ENCODE measurements around the gene MAP2. TPM values are rescaled to one million over a fixed set of nuclear protein-coding genes. Genes with fewer than 3 reads are reported as not detected.

Gene MAP2
- total and polyA plus RNA-seq, 4 donors, result 0.70 to 4.2 (median 1.9) TPM

- no peaks in the 10 kb centered on the region for H3K27me3 ChIP-seq (ENCODE audit: control insufficient read depth in 4 of 4, insufficient read depth in 4 of 4, low read length in 3 of 4)
- no peaks in the 10 kb centered on the region for H3K4me1 ChIP-seq (ENCODE audit: control insufficient read depth in 4 of 4, insufficient read depth in 4 of 4, low read length in 3 of 4)
- 77% methylated on average over 4 of the region's 4 CpGs for WGBS
- H3K4me3 ChIP-seq (ENCODE audit: low read depth in 1 of 3, low read length in 3 of 3), result no peak overlapping the region
- no peaks in the 10 kb centered on the region for H3K9me3 ChIP-seq (ENCODE audit: control insufficient read depth in 4 of 4, low read length in 3 of 4)
- H3K36me3 ChIP-seq (ENCODE audit: control insufficient read depth in 4 of 4, insufficient read depth in 3 of 4, low read depth in 1 of 4, low read length in 3 of 4), result no peaks in the 10 kb centered on the region
- DNase-seq (ENCODE audit: low spot score), result no peak
- TF ChIP-seq ZBTB33 (IDR thresholded peaks at IDR 0.05) (no peak), RXRA (IDR thresholded peaks at IDR 0.05) (no peak), JUND (IDR thresholded peaks at IDR 0.05) (no peak), TAF1 (conservative IDR thresholded peaks at IDR 0.05) (no peak), ATF3 (IDR thresholded peaks at IDR 0.05) (no peak), REST (IDR thresholded peaks at IDR 0.05) (no peak), NR2F2 (IDR thresholded peaks at IDR 0.05) (no peak), RAD21 (IDR thresholded peaks at IDR 0.05) (no peak), HNF4A (conservative IDR thresholded peaks at IDR 0.05) (no peak), SP1 (IDR thresholded peaks at IDR 0.05) (no peak), MAX (IDR thresholded peaks at IDR 0.05) (no peak), GABPA (IDR thresholded peaks at IDR 0.05 in 1 of 2, conservative IDR thresholded peaks at IDR 0.05 in 1 of 2) (no peak)
- no peak overlapping the region for H3K27ac ChIP-seq (ENCODE audit: low read depth in 1 of 2, low read length in 2 of 2)
- no peak overlapping the region for H3K9ac ChIP-seq (ENCODE audit: low read depth in 1 of 2, low read length in 2 of 2)
These were observed 239.8 kb downstream of the MAP2 start for GRCh38 chr2:209663656-209664055.

GRCh38 chr2:209666296-209666695 lies 242.4 kb downstream of the MAP2 start:
- TF ChIP-seq GABPA (IDR thresholded peaks at IDR 0.05 in 1 of 2, conservative IDR thresholded peaks at IDR 0.05 in 1 of 2), result no peak
- no peak for TF ChIP-seq SP1 (IDR thresholded peaks at IDR 0.05)
- TF ChIP-seq NR2F2 (IDR thresholded peaks at IDR 0.05), result no peak
- no peak for TF ChIP-seq TAF1 (conservative IDR thresholded peaks at IDR 0.05)
- no peak for TF ChIP-seq EGR1 (IDR thresholded peaks at IDR 0.05; ENCODE audit: low read depth in 2 of 2)
- TF ChIP-seq YY1 (IDR thresholded peaks at IDR 0.05), result no peak
- TF ChIP-seq ATF3 (IDR thresholded peaks at IDR 0.05), result no peak
- no peak for TF ChIP-seq CTCF (IDR thresholded peaks at IDR 0.05; ENCODE audit: low read depth, low read length, missing input control)
- no peak for TF ChIP-seq REST (IDR thresholded peaks at IDR 0.05)
- TF ChIP-seq RXRA (IDR thresholded peaks at IDR 0.05), result no peak
- no peak for TF ChIP-seq FOXA1 (IDR thresholded peaks at IDR 0.05)
- no peak for TF ChIP-seq HNF4A (conservative IDR thresholded peaks at IDR 0.05)
- no peak for TF ChIP-seq ZBTB33 (IDR thresholded peaks at IDR 0.05)
- TF ChIP-seq JUND (IDR thresholded peaks at IDR 0.05), result no peak
- TF ChIP-seq RAD21 (IDR thresholded peaks at IDR 0.05), result no peak
- DNase-seq (ENCODE audit: low spot score), result no peak
- WGBS, result 66% methylated on average over 1 of the region's 1 CpG

More at GRCh38 chr2:209666296-209666695, 242.4 kb downstream of the MAP2 start:
- H3K9me3 ChIP-seq (ENCODE audit: control insufficient read depth in 4 of 4, low read length in 3 of 4), result no peaks in the 10 kb centered on the region
- H3K4me3 ChIP-seq (ENCODE audit: low read depth in 1 of 3, low read length in 3 of 3), result no peak overlapping the region
- H3K4me1 ChIP-seq (ENCODE audit: control insufficient read depth in 4 of 4, insufficient read depth in 4 of 4, low read length in 3 of 4), result no peaks in the 10 kb centered on the region
- no peaks in the 10 kb centered on the region for H3K27me3 ChIP-seq (ENCODE audit: control insufficient read depth in 4 of 4, insufficient read depth in 4 of 4, low read length in 3 of 4)
- no peak overlapping the region for H3K27ac ChIP-seq (ENCODE audit: low read depth in 1 of 2, low read length in 2 of 2)
- no peak overlapping the region for H3K9ac ChIP-seq (ENCODE audit: low read depth in 1 of 2, low read length in 2 of 2)
- no peaks in the 10 kb centered on the region for H3K36me3 ChIP-seq (ENCODE audit: control insufficient read depth in 4 of 4, insufficient read depth in 3 of 4, low read depth in 1 of 4, low read length in 3 of 4)

Measured in liver (tissue), 9 donors.